Activated CD4-positive, alpha-beta T cell treated with anti-CD3 and anti-CD28 coated beads, Interleukin-2, amount 50 U/mL, for 24 hours (primary cell): ENCODE data around the gene C3orf49.

Source experiments
- DNase-seq, 2 donors: peaks; one replicate each; pipeline ENCODE4 v3.0.0-alpha.2; 2020; ENCODE audit warnings: low read depth in 1 of 2, low spot score in 1 of 2

C3orf49 gene

DNA sequence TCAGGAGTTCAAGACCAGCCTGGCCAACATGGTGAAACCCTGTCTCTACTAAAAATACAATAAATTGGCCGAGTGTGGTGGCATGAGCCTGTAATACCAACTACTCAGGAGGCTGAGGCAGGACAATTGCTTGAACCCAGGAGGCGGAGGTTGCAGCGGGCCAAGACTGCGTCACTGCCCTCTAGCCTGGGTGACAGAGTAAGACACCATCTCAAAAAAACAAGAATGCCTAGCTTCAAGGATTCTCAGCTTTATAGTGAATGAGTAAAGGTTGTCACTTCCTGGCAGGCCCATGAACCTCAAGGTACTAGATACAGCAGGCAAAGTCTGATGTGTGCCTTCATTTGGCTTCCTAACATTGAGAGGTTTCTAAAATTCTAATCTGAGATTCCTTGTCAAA is 30.1 kb downstream of the C3orf49 start:
- no peak for DNase-seq

DNA sequence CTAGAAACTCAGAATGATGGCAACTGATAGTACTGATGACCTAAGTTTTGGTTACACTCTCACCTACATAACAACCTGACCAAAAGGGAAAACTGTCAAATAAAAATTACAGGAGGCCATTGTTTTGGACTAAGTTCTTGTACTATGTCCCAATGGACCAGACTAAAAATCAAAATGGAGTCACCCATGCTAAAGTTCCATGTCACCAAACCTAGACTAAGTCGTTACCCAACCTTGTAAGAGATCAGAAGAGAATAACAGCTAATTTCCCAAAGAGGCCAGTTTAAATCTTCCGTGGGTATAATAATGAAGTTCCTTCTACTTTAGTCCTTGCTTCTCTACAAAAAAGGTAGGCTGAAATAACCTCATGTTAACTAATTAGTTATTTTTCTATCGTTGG is 32.2 kb downstream of the C3orf49 start:
- no peak for DNase-seq

DNA sequence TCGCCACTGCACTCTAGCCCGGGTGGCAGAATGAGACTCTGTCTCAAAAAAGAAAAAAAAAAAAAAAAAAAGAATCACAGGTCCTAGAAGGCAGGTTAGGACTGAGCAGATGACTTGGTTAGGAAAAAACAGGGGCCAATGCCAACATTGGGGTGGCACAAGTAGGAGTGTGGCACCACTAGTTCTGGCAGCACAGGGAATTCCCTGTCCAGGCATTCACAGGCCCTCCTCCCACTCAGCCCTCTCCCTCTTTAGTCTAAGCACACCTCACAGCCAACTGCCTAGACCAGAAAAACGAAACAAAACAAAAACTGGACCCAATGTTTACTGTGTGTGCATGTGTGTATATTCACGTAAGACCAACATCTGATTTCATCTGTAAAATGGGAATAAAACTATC is 34.0 kb downstream of the C3orf49 start:
- no peak for DNase-seq

DNA sequence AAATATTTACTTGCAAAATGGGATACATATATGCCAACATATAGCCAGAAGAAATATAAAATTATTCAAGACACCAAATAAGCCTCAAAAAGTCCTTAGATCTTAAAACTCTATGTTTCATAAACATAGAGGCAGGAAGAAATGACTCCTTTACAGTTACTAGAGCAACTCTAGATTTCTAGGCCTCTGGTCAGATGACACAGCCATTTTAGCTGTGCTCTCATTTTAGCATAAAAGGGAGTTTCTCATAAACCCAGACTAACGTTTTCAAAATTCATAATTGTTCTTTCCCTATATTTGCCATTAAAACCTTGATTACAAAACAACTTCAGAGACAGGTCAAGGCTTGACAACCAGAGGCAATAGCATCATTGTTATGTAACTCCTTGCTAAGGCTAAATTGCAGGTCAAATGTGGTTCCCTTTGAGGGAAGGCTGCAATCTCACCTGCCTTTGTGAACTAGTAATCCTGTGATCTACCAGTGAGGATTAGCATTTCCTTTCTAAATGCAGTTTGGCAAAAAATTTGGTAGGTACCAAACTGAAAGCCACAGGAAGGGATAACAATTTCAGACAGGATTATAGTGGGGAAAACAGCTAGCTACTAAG is 36.3 kb downstream of the C3orf49 start:
- DNase-seq, result no peak

DNA sequence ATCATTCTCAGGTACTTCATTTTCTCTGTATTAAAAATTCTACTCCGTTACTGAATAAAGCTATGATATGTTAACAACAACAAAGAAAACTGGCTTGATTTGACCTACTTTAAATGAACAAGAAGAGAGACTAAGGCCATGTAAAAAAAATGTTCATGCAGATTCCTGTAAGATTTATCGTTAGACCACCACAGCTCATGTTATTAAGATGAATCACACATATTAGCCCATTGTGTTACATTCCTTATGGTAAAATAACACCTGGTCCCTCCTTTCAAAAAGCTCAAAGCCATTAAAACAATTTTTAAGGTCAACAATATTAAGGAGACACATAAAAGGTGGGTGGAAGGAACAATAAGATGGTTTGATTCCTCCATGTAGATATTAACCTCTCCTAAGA is 38.2 kb downstream of the C3orf49 start:
- no peak for DNase-seq

DNA sequence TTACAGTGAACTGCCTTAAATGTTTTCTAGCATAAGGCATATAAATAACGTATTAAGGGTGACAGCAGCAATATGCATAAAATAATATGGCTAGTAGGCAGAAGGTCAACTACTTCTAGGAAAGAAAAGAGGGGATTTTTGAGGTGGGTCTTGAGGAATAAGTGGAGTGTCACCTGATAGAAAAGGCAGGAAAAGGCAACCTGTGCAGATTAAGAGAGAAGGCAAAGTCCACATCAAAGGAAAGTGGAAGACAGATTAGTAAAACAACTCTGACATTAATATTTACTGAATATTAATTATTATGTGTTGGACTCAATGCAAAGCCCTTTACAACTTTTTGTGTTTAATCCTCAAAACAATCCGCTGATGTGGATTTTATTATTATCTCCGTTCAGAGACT is 41.7 kb downstream of the C3orf49 start:
- DNase-seq, result no peak

DNA sequence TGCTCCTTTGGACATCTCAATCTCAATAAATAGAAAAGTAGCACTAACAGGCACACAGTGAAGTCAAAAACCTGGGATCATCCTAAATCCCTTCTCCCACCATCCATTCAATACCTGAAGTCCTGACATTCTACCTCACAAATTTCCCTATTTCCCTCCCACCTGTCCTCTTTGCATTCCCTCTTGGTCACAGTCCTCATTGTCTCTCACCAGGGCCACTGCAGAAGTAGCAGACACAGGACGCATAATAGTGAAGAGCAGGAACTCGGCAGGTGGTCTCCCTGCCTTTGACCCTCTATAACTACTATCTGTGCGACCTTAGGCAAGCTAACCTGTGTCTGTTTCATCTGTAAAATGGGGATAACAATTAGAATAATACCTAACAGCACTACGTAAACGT is 42.2 kb downstream of the C3orf49 start:
- no peak for DNase-seq

DNA sequence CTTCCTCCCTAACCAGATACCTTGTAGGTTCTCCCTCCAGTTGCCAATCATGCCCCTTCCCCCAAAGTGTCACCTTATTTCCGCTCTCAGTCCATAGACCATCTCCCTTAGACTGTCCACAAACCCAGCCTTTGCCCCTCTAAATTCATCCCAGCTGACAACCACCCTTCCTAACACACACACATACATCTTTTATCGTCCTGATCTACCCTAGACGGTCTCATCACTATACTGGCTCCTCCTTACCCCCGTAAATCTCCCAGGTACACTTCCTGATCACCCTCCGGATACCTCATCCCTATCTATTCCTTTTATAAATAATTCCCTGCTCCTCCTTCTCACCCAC is 43.7 kb downstream of the C3orf49 start:
- no peak for DNase-seq

DNA sequence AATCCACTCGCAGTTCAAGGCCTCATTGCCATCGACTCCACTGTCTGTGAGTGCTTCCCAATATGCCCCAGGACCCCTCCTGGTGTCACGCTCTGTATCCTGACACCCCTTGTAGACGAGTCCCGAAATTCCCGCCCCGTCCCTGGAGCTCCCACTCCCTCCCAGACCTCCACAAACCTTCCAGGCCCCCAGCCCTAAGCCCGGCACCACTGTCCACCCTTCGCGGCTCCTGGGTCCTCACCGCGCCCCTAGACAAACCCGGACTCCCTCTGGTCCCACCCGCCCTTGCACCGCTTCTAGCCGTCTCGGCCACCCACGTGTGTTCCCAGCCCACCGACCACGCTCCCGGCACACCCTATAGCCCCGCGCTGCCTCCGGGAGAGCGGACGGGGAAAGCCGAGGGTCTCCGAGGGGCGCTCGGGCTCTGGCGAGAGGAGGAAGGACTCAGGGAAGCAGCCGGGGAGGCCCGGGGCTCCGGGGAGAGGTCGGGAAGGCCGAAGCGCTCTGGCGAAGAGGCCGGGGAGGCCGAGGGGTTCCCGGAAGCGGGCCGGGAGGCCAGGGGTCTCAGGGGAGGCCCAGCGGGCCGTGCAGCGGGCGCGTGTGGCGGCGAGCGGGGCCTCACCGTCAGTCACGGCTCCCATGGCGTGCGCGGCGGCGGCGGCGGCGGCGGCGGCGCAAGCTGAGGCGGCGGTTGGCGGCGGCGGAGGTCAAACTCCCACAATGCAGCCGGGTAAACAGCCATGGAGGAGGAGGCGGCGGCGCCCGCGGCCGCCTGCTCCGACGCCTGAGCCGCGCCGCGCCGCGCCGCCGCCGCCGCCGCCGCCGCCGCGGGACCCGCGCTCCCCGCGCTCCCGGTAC is 44.3 kb downstream of the C3orf49 start, which contains the start of the genes ATXN7 and THOC7:
ATXN7 (plus strand) TSS at position 718 of the 858 bp plus-strand sequence. CDS start 48,732 bp downstream, outside the sequence.
THOC7 (minus strand) TSS at position 656 of the 858 bp plus-strand sequence; CDS start at position 641, 15 bp downstream.
- DNase-seq, result peak; percentile 46 to 52

DNA sequence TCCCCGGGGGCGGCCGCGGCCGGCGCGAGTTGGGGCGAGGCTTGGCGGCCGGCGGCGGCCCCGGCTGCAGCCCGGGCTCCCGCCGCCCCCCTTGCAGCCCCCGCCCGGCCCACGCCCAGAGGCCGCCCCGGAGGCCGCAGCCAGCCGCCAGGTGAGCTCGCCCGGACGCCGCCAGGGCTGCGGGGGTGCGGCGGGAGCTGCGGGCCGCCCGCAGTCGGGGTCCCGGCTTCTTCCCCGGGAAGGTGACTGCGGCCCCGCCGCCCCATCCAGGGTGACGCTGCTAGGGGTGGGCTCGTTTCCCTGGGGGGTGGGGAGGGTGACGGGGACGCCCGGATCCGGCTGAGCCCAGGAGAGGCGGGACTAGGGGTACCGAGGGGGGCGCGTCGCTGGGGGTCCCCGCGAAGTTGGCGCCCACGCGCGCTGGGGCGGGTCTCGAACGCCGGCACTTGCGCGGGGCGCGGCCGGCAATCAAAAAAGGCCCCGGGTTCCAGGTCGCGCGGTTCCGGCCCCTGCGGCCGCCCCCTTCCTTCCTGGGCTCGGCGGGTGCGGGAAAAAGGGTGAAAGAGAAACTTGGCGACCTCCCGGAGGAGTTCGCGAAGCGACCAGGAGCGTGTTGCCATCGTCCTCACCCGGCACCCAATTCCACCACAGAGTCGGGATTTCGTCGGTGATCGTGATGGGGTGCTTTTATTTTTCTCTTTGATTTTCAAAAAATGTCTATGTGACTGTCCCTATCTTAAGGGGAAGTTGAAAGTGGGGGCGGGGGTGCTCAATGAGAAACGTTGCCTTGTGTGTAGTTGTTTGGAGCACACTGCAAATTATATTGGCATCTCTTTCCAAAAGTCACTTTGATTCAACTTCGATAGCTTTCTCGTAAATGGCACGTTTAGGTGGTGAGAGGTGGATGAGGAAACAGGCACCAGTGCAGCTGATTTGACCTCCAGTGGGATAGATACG is 45.2 kb downstream of the C3orf49 start:
- DNase-seq, result peak; percentile 22 to 30

DNA sequence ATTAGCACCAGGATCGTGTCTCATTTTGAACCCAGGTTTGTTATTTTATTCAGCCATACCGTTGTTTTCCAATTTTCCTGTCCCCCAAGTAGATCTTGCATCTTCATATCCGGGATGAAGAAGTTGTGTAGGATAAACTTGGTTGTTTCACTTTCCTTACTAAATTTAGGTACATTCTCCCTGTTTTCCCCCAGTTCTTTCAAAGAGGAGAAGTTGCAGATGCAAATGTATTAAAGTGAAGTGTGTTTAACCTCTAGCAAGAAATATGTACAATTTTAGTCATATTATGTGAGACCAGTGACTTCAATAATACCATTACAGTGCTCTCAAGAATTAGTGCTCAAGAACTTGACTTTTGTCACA is 45.8 kb downstream of the C3orf49 start:
- no peak for DNase-seq

DNA sequence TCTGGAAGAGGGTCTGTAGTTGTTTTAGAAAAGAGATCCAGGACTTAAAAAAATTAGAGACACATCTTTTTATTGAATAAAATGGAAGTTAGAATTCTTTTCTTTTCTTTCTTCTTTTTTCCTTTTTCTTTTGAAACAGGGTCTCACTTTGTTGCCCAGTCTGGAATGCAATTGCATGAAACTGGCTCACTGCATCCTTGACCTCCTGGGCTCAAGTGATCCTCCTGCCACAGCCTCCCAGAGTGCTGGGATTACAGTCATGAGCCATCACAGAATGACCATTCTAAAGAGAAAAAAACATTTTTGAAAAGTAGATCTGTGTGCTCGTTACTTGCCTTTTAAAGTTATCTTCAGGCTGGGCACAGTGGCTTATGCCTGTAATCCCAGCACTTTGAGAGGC is 48.1 kb downstream of the C3orf49 start:
- no peak for DNase-seq

DNA sequence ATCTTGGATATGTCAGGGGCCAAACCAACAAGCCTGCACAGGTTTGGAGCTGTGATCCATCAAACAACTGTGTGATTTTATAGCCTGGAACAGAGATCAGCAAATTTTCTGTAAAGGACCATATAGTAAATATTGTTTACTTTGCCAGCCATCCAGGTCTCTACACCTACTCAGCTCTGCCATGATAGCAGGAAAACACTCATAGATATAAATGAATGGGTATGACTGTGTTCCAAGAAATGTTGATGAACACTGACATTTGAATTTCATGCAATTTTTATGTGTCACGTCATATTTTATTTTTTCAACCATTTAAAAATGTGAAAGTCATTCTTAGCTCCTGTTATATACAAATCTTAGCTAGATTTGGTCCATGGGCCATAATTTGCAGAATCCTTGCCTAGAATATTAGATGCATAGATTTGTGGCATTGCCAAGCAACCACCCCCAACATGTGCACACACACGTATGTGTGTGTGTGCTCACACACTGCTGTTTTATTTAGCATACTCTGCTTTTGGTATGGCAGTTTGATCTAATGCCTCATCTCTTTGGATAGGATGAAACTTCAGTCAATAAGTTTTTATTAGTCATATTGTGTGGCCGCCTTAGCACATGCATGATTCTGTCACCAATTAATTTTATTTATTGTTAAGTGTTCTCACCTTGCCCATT is 51.0 kb downstream of the C3orf49 start:
- DNase-seq, result no peak

DNA sequence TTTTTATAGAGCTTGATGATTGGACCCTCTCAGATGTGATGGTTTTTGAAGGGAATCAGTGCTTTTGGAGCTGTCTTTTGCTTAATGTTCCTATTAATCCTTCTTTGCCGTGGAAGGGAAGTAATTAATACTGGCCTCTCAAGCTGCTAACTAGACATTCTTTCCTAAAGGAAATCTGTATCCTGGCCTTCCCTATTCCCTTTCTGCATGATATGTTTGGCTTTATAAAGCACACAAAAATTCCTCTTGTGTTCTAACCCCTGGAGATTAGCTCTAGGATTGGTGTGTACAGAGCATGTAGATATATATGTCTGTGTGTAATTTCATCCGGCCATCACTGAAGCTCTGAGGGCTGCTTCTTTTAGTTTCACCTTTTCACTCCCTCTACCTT is 51.5 kb downstream of the C3orf49 start:
- no peak for DNase-seq

DNA sequence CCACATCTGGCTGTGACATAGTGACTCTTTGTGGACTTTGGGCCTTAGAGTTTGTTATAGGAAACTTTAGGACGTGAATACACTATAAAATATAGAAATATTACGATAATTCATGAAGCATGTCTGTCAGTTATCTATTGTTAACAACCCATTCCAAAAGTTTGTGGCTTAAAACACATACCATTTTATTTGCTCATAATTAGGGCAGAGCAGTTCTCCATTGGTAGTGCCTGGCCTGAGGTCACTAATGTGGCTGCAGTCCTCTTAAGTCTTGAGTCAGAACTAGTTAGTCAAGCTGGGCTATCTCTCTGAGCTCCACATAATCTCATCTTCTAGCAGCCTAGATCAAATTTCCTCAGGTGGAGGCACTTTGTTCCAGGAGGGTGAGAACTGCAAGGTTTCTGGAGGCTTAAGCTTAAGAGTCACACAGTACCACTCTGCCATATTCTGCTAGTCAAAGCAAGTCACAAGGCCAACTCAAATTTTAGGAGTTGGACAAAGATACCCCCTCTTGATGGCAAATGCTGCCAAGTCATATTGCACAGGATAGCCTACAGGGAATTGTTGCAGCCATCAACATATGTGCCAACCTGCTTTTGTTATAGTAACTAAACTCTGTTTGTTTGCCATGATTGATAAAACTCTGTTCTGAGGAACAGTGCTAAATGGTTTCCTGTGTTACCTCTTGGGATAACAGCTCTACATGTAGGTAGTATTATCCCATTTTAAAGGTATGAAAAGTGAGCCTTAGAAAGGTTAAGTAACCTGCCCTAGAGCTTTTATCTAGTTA is 53.2 kb downstream of the C3orf49 start:
- DNase-seq, result no peak

DNA sequence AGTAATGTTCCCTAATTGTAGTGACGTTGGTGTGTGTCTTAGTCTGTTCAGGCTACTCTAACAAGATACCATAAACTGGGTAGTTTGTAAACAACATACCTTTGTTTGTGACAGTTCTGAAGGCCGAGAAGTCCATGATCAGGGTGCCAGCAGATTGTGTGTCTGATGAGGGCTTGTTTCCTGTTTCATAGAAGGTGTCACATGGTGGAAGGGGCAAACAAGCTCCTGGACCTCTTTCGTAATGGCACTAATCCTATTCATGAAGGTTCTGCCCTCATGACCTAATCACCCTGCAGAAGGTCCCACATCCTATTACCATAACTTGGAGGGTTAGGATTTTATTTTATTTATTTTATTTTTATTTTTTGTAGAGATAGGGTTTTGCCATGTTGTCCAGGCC is 55.7 kb downstream of the C3orf49 start:
- DNase-seq, result no peak

DNA sequence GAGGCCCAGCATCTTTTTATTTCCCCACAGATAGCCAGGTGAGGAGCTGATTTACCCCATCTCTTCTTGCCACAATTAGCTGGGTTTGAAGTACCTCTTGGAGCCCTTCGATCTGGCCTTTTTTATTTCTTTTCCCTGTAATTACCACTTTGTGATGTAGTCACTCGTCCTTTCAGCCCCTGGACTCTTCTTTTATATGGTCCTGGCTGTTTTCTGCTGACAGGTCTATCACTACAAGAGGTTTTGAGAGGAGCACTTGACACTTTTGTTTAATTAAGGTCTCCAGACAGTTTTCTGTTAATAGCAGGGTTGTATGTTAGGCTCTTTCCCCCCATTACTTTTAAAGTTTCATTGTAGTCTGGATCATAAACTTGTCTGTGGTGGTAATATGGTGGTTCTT is 56.4 kb downstream of the C3orf49 start:
- no peak for DNase-seq

DNA sequence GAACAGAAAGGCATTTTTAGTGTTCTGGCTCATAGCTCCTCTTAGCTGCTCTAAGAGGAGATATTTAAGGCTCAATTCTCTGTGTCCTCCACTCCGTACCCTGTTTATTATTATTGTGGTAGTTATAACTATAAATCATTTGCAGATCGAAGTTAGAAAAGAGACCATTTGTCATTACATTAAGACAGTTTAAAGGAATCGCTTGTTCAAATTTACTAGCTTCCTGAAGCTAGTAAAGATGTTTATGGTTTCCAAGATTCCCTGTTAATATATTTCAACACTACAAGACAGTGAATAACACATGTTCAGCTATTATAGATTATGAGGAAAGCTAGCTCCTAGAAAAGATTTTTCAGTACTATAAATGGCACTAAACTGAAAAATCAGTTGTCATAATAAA is 57.2 kb downstream of the C3orf49 start:
- DNase-seq, result no peak

DNA sequence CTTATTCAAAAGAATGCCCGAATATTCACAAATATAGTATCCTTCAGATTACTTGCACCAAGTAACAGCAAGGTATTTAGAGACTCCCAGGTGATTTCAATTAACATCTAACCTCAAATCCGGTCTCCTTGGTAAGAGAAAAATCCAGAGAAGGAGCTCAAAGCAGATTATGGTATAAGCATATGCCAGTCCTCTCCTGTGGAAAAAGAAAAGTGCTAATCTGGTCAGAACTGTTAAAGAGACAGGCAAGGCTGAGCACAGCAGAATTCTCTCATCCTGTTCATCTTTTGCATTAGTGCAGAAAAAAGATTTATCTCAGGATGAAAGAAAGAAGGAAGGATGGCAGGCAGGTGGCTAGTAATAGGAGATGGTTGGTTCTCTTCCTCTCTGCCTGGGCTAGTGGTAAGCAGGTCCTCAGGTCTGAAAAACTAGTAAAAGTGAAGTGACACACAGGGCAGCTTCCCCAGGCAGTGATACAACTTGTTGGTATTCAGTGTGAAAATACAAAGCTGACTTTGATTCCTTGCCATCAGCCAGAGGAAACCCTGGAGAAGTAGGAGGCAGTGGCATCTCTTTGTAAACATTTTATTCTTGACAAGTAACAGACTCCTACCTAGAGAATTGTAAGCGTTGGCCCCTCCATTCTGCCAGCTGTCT is 58.8 kb downstream of the C3orf49 start:
- DNase-seq, result no peak
